ENCODE data around the gene CNGA4. TPM values are rescaled to one million over a fixed set of nuclear protein-coding genes. Genes with fewer than 3 reads are reported as not detected.

The CNGA4 gene
- polyA plus RNA-seq, 1 experiment: 0.04 TPM

DNA sequence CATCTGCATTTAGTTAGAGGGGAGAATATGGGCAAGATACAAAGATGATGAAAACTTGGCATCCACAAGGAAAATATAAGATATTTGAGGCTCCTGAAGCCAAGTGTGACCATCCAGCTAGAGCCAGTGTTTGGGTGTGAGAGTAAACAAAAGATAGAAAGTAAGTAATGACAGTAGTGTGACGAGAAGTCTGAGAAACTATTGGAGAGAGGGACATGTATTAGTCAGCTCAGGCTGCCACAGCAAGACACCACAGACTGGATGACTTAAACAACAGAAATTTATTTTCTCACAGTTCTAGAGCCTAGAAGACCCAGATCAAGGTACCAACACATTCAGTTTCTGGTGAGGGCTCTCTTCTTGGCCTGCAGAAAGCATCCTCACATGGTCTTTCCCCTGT, 14.3 kb downstream of the CNGA4 start:
- H3K27me3 ChIP-seq (ENCODE audit: control insufficient read depth, insufficient read depth, low read length): peaks cover 17% of the 10 kb centered on the region
- DNase-seq (ENCODE audit: low read depth, low spot score): no peak
- CTCF ChIA-PET: interaction anchor here (1.2 to 7.4 kb wide), 8 partner anchors 18 to 125 kb away, joined by 3 to 172 read pairs (median 50); partner anchors contain the start of genes CNGA4 and FHIP1B
- H3K27ac ChIP-seq (ENCODE audit: low read depth, low read length): no peak overlapping the region
- H3K9me3 ChIP-seq (ENCODE audit: control insufficient read depth, insufficient read depth, low read length): no peaks in the 10 kb centered on the region
- no peak for TF ChIP-seq CTCF (IDR thresholded peaks at IDR 0.05; ENCODE audit: low read depth, low read length)
- H3K4me3 ChIP-seq (ENCODE audit: low read depth, low read length): no peak overlapping the region
- POLR2A ChIA-PET: no interaction called here

DNA sequence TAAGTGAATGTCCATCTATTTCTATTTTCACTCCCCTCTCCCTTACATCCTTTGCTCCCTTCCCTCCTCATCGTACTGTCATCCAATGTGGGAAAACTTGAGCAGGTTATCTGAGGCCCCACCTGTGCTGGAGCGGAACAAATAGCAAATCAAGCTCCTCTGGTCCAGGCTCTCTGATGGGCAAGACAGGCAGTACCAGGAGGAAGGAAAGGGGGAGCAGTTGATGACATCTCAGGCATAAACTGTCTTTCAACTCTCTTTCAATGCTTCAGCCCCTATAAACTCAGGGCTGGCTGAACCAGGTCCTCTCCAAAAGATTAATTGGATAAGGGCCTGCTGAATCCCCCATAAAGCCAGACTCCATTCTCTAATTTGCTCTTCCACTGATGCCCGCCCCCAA, 19.3 kb downstream of the CNGA4 start:
- no peak for DNase-seq (ENCODE audit: low read depth, low spot score)
- ChIA-PET POLR2A (no interaction called here), CTCF (interaction anchor here (1.3 to 2.2 kb wide), 3 partner anchors 58 to 105 kb away, joined by 3 to 8 read pairs (median 4); no protein-coding TSS in a partner anchor)
- Histone ChIP-seq H3K9me3 (ENCODE audit: control insufficient read depth, insufficient read depth, low read length) (no peaks in the 10 kb centered on the region; the same call in 1 of the 2 replicates), H3K27ac (ENCODE audit: low read depth, low read length) (no peak overlapping the region), H3K4me3 (ENCODE audit: low read depth, low read length) (no peak overlapping the region), H3K27me3 (ENCODE audit: control insufficient read depth, insufficient read depth, low read length) (peaks cover 50% of the 10 kb centered on the region)
- no peak for TF ChIP-seq CTCF (IDR thresholded peaks at IDR 0.05; ENCODE audit: low read depth, low read length)

DNA sequence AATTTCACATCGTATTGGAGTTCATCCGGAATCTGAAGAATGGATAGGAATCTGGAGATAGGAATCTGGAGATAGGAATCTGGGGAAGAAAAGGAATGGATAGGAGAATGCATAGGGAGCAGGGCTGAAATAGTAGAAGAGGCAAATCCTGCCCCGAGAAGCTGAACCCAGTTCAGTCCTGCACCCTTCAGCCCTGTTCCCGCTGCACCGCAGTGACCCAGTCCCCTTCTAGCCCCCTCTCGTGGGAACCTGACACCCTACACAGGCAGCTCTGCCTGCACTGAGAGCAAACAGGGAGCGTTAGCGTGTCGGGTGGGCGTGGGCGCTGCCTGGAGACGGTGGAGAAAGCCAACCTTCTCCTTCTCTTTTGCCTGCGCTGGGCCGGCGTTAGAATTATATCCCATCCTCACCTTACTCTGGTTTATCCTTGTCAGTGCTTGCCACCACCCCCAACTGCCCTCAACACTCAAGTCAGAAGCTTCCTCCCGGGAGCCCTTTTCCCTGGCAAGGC, 19.7 kb downstream of the CNGA4 start:
- Histone ChIP-seq H3K9me3 (ENCODE audit: control insufficient read depth, insufficient read depth, low read length) (no peaks in the 10 kb centered on the region; the same call in 1 of the 2 replicates), H3K27ac (ENCODE audit: low read depth, low read length) (no peak overlapping the region), H3K4me3 (ENCODE audit: low read depth, low read length) (no peak overlapping the region; the same call in 1 of the 2 replicates), H3K27me3 (ENCODE audit: control insufficient read depth, insufficient read depth, low read length) (peaks cover 50% of the 10 kb centered on the region)
- POLR2A ChIA-PET: no interaction called here
- no peak for TF ChIP-seq CTCF (IDR thresholded peaks at IDR 0.05; ENCODE audit: low read depth, low read length)
- CTCF ChIA-PET: interaction anchor here (1.3 to 2.2 kb wide), 3 partner anchors 57 to 104 kb away, joined by 3 to 8 read pairs (median 4); no protein-coding TSS in a partner anchor
- no peak for DNase-seq (ENCODE audit: low read depth, low spot score)

GRCh38 chr11:6260207-6260726, 21.4 kb downstream of the CNGA4 start:
- DNase-seq (ENCODE audit: low read depth, low spot score): no peak
- ChIA-PET CTCF (interaction anchor here (0.5 to 2.6 kb wide), 5 partner anchors 10 to 550 kb away, joined by 3 to 24 read pairs (median 7); no protein-coding TSS in a partner anchor), POLR2A (no interaction called here)
- TF ChIP-seq CTCF (IDR thresholded peaks at IDR 0.05; ENCODE audit: low read depth, low read length): no peak
- Histone ChIP-seq H3K27me3 (ENCODE audit: control insufficient read depth, insufficient read depth, low read length) (peaks cover 46% of the 10 kb centered on the region), H3K27ac (ENCODE audit: low read depth, low read length) (no peak overlapping the region), H3K9me3 (ENCODE audit: control insufficient read depth, insufficient read depth, low read length) (no peaks in the 10 kb centered on the region; the same call in 1 of the 2 replicates), H3K4me3 (ENCODE audit: low read depth, low read length) (no peak overlapping the region)

- TF ChIP-seq CTCF (IDR thresholded peaks at IDR 0.05; ENCODE audit: low read depth, low read length): no peak
- DNase-seq (ENCODE audit: low read depth, low spot score): no peak
- ChIA-PET POLR2A (no interaction called here), CTCF (interaction anchor here (0.8 to 1.2 kb wide), 2 partner anchors 13 to 100 kb away, joined by 4 read pairs; no protein-coding TSS in a partner anchor)
- no peaks in the 10 kb centered on the region; the same call in 1 of the 2 replicates for H3K9me3 ChIP-seq (ENCODE audit: control insufficient read depth, insufficient read depth, low read length)
- H3K27me3 ChIP-seq (ENCODE audit: control insufficient read depth, insufficient read depth, low read length): peaks cover 34% of the 10 kb centered on the region
- no peak overlapping the region for H3K27ac ChIP-seq (ENCODE audit: low read depth, low read length)
- no peak overlapping the region for H3K4me3 ChIP-seq (ENCODE audit: low read depth, low read length)
Measured at GRCh38 chr11:6263662-6264061, 24.8 kb downstream of the CNGA4 start.
